ENCODE results near the gene SRBD1. TPM values are rescaled to one million over a fixed set of nuclear protein-coding genes. Genes with fewer than 3 reads are reported as not detected.

Gene SRBD1
- polyA plus RNA-seq, 1 donor from 2014 or later: 5.3 TPM

- H3K27ac ChIP-seq (ENCODE audit: low read length): no peak overlapping the region
- H3K27me3 ChIP-seq (ENCODE audit: insufficient read depth, low read depth, low read length): no peaks in the 10 kb centered on the region
- H3K4me2 ChIP-seq (ENCODE audit: low read length): no peak overlapping the region
- no peak for TF ChIP-seq MXI1 (conservative IDR thresholded peaks at IDR 0.05; ENCODE audit: poor library complexity, severe bottlenecking)
- TF ChIP-seq, protein P1, sequence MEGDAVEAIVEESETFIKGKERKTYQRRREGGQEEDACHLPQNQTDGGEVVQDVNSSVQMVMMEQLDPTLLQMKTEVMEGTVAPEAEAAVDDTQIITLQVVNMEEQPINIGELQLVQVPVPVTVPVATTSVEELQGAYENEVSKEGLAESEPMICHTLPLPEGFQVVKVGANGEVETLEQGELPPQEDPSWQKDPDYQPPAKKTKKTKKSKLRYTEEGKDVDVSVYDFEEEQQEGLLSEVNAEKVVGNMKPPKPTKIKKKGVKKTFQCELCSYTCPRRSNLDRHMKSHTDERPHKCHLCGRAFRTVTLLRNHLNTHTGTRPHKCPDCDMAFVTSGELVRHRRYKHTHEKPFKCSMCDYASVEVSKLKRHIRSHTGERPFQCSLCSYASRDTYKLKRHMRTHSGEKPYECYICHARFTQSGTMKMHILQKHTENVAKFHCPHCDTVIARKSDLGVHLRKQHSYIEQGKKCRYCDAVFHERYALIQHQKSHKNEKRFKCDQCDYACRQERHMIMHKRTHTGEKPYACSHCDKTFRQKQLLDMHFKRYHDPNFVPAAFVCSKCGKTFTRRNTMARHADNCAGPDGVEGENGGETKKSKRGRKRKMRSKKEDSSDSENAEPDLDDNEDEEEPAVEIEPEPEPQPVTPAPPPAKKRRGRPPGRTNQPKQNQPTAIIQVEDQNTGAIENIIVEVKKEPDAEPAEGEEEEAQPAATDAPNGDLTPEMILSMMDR (IDR thresholded peaks at IDR 0.05; ENCODE audit: poor library complexity, severe bottlenecking): no peak
- TF ChIP-seq POLR2AphosphoS5 (IDR thresholded peaks at IDR 0.05): no peak
- no peak for TF ChIP-seq RAD21 (conservative IDR thresholded peaks at IDR 0.05)
- TF ChIP-seq EZH2 (IDR thresholded peaks at IDR 0.05; ENCODE audit: borderline replicate concordance, insufficient read depth, low read length, poor library complexity, severe bottlenecking): no peak
- TF ChIP-seq TAF1 (IDR thresholded peaks at IDR 0.05; ENCODE audit: low read depth): no peak
- TF ChIP-seq SMC3 (conservative IDR thresholded peaks at IDR 0.05; ENCODE audit: poor library complexity): no peak
- no peak for TF ChIP-seq EP300 (conservative IDR thresholded peaks at IDR 0.05; ENCODE audit: poor library complexity, severe bottlenecking)
- TF ChIP-seq REST (IDR thresholded peaks at IDR 0.05; ENCODE audit: borderline replicate concordance): no peak
- no peaks in the 10 kb centered on the region for H3K36me3 ChIP-seq (ENCODE audit: insufficient read depth, low read length)
- H4K20me1 ChIP-seq (ENCODE audit: insufficient read depth): no peaks in the 10 kb centered on the region
- H3F3A ChIP-seq (ENCODE audit: insufficient read depth, low read length, poor library complexity, severe bottlenecking): no peaks in the 10 kb centered on the region
- H3K79me2 ChIP-seq (replicated peaks; ENCODE audit: insufficient read depth, low read length): no peaks in the 10 kb centered on the region
- H3K9me3 ChIP-seq (ENCODE audit: low read length): no peaks in the 10 kb centered on the region
- H2AFZ ChIP-seq (ENCODE audit: low read depth, low read length): no peak overlapping the region
- no peak overlapping the region for H3K4me3 ChIP-seq (ENCODE audit: low read length)
- H3K9me2 ChIP-seq (ENCODE audit: insufficient read depth, low read length): no peaks in the 10 kb centered on the region
- H3K9ac ChIP-seq (ENCODE audit: low read length): no peak overlapping the region
Measured at GRCh38 chr2:45483997-45484396, 127.1 kb downstream of the SRBD1 start.

GRCh38 chr2:45477546-45477945 is 133.5 kb downstream of the SRBD1 start:
- Histone ChIP-seq H3K9me2 (ENCODE audit: insufficient read depth, low read length) (no peaks in the 10 kb centered on the region), H3K9me3 (ENCODE audit: low read length) (no peaks in the 10 kb centered on the region), H3K27me3 (ENCODE audit: insufficient read depth, low read depth, low read length) (no peaks in the 10 kb centered on the region), H3F3A (ENCODE audit: insufficient read depth, low read length, poor library complexity, severe bottlenecking) (no peaks in the 10 kb centered on the region), H3K27ac (ENCODE audit: low read length) (no peak overlapping the region), H3K79me2 (replicated peaks; ENCODE audit: insufficient read depth, low read length) (no peaks in the 10 kb centered on the region), H4K20me1 (ENCODE audit: insufficient read depth) (no peaks in the 10 kb centered on the region), H3K4me2 (ENCODE audit: low read length) (no peak overlapping the region), H3K36me3 (ENCODE audit: insufficient read depth, low read length) (no peaks in the 10 kb centered on the region), H3K4me3 (ENCODE audit: low read length) (no peak overlapping the region), H2AFZ (ENCODE audit: low read depth, low read length) (no peak overlapping the region), H3K9ac (ENCODE audit: low read length) (no peak overlapping the region)
- no peak for TF ChIP-seq EZH2 (IDR thresholded peaks at IDR 0.05; ENCODE audit: borderline replicate concordance, insufficient read depth, low read length, poor library complexity, severe bottlenecking)
- TF ChIP-seq, protein P1 (IDR thresholded peaks at IDR 0.05; ENCODE audit: poor library complexity, severe bottlenecking): no peak
- no peak for TF ChIP-seq MXI1 (conservative IDR thresholded peaks at IDR 0.05; ENCODE audit: poor library complexity, severe bottlenecking)
- TF ChIP-seq REST (IDR thresholded peaks at IDR 0.05; ENCODE audit: borderline replicate concordance): no peak
- TF ChIP-seq SMC3 (conservative IDR thresholded peaks at IDR 0.05; ENCODE audit: poor library complexity): no peak
- no peak for TF ChIP-seq EP300 (conservative IDR thresholded peaks at IDR 0.05; ENCODE audit: poor library complexity, severe bottlenecking)
- no peak for TF ChIP-seq RAD21 (conservative IDR thresholded peaks at IDR 0.05)
- TF ChIP-seq POLR2AphosphoS5 (IDR thresholded peaks at IDR 0.05): no peak
- TF ChIP-seq TAF1 (IDR thresholded peaks at IDR 0.05; ENCODE audit: low read depth): no peak

All from neural cell (in vitro differentiated cells).